Stimulated activated CD8-positive, alpha-beta memory T cell treated with anti-CD3 and anti-CD28 coated beads, Interleukin-12 subunit alpha, Interleukin-12 subunit beta, amount 100 ng/mL, for 24 hours (primary cell): ENCODE data around the gene GALNT2.

Experiments
- DNase-seq: peaks from one replicate; pipeline ENCODE4 v3.0.0-alpha.2; 2020; ENCODE audit errors: extremely low read depth

GALNT2 gene

GRCh38 chr1:230300322-230301301 lies 233.6 kb downstream of the GALNT2 start:
- DNase-seq, result no peak

GRCh38 chr1:230301322-230301721 lies 234.3 kb downstream of the GALNT2 start:
- no peak for DNase-seq

- no peak for DNase-seq
Observed at GRCh38 chr1:230301822-230302221, 234.8 kb downstream of the GALNT2 start.

- no peak for DNase-seq
Observed at GRCh38 chr1:230303069-230303468, 236.0 kb downstream of the GALNT2 start.

- DNase-seq, result no peak
Observed at GRCh38 chr1:230303822-230304221, 236.8 kb downstream of the GALNT2 start.

GRCh38 chr1:230306169-230306568 lies 239.1 kb downstream of the GALNT2 start:
- no peak for DNase-seq

GRCh38 chr1:230307213-230307612 lies 240.2 kb downstream of the GALNT2 start:
- DNase-seq, result no peak

- no peak for DNase-seq
Observed at GRCh38 chr1:230308039-230308438, 241.0 kb downstream of the GALNT2 start.

GRCh38 chr1:230308821-230309220 lies 241.8 kb downstream of the GALNT2 start:
- no peak for DNase-seq

- DNase-seq, result no peak
Observed at GRCh38 chr1:230309646-230310177, 242.7 kb downstream of the GALNT2 start.

- DNase-seq, result peak; percentile 16
Observed at GRCh38 chr1:230310381-230311163, 243.5 kb downstream of the GALNT2 start.

- DNase-seq, result no peak
Observed at GRCh38 chr1:230312676-230313075, 245.6 kb downstream of the GALNT2 start.

GRCh38 chr1:230313453-230314141 lies 246.6 kb downstream of the GALNT2 start:
- DNase-seq, result no peak

- DNase-seq, result no peak
Observed at GRCh38 chr1:230314142-230314470, 247.1 kb downstream of the GALNT2 start.

GRCh38 chr1:230315099-230315498 lies 248.1 kb downstream of the GALNT2 start:
- no peak for DNase-seq

GRCh38 chr1:230316864-230317745 lies 250.1 kb downstream of the GALNT2 start:
- DNase-seq, result no peak

GRCh38 chr1:230317823-230318819 lies 251.1 kb downstream of the GALNT2 start:
- DNase-seq, result no peak

- no peak for DNase-seq
Observed at GRCh38 chr1:230319014-230319747, 252.1 kb downstream of the GALNT2 start.

GRCh38 chr1:230320804-230321203 lies 253.8 kb downstream of the GALNT2 start:
- no peak for DNase-seq
